Activated CD4-positive, alpha-beta T cell treated with anti-CD3 and anti-CD28 coated beads for 24 hours (primary cell): ENCODE results near the gene SNRPB.
"Not testable (repeated sequence)": the region's sequence is repeated elsewhere in the genome, so short reads cannot be mapped to it uniquely, and the experiment has no call there.

Experiments used
- DNase-seq, 2 donors: peaks; one replicate each; pipeline ENCODE4 v3.0.0-alpha.2; 2020; ENCODE audit warnings: low read depth in 2 of 2

The SNRPB gene

GRCh38 chr20:2470423-2471193 lies at the start of gene SNRPB:
SNRPB (minus strand) TSS chr20:2470789; CDS start chr20:2470690, 99 bp downstream.
- DNase-seq = peak; percentile 90 to 94

GRCh38 chr20:2519115-2519809 lies 48.7 kb upstream of the SNRPB start:
- DNase-seq = no peak

- no peak for DNase-seq
Measured at GRCh38 chr20:2518558-2518957, 48.0 kb upstream of the SNRPB start.

DNA sequence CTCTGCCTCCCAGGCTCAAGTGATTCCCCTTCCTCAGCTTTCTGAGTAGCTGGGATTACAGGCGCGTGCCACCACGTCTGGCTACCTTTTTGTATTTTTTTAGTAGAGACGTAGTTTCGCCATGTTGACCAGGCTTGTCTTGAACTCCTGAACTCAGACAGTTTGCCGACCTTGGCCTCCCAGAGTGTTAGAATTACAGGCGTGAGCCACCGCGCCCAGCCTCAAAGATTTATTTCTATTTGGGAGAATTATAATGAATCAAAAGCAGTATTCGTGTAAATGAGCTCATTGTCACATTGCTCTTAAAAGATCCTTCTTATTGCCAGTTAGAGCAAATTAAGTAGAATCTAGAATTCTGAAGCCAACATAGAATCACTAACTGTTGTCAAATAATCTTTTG lies 47.5 kb upstream of the SNRPB start:
- no peak for DNase-seq

- DNase-seq = no peak
Measured at GRCh38 chr20:2516399-2516798, 45.8 kb upstream of the SNRPB start.

- no peak for DNase-seq
Measured at GRCh38 chr20:2515203-2515602, 44.6 kb upstream of the SNRPB start.

DNA sequence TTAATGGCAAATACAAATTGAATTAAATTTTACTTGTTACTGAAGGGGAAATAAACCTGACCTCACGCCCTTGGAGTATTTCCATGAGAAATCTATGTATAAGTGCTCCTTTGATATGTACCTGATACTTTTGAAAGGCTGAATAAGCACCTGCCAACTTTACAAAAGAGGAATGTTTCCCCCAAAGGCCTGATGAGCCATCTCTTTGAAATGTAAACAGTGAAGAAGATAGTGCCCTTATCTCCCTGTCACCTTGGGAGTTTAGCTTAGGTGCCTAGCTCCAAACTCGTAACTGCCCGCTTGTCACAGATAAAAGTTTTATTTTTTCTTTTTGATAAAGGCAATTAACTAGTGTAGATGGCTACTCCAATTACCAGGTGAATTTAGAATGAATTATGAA lies 39.2 kb upstream of the SNRPB start:
- no peak for DNase-seq

GRCh38 chr20:2509468-2509781 lies 38.8 kb upstream of the SNRPB start:
- no peak for DNase-seq

DNA sequence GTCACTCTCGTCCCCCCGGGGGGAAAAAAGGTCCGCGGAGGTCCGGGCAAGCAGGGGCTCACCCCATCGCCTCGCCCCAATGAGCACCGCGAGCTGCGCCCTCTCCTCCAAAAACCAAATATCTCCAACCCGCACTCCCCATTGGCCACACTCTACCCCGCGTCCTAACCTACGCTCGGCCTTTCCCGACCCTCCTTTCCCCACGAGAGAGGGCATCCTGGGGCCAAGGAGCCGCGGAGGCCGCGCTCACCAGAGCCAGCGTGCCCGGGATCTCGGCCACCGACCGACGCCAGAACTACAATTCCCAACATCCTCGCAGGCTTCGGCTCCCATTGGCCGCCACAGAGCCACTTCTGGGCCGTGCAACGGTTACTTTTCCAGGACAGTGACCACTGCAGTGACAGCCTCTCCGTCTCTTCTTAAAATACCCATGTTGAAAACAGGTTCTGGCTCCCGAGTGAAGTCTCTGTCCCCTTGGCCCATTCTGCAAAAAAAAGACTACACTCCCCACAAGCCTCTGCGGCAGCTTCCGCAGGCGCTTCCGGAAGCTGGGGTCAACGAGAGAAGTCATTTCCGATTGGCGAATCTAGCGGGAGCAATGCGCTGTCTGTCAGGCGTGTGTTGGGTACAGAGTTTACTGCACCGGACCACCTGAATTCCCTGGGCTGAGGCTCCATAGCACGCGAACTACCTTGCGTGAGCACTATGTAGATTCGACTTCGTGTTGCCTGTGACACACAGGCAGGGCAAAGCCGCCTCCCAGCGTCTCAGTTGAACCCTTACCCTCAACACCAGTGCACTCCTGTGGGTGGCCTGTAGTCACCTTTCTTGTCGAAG lies 38.3 kb upstream of the SNRPB start, which contains the start of gene ZNF343:
Gene ZNF343 (minus strand): TSS at position 285 of the 837 bp plus-strand sequence. CDS start 15,020 bp downstream, outside the sequence.
- DNase-seq = peak; percentile 60 to 62

DNA sequence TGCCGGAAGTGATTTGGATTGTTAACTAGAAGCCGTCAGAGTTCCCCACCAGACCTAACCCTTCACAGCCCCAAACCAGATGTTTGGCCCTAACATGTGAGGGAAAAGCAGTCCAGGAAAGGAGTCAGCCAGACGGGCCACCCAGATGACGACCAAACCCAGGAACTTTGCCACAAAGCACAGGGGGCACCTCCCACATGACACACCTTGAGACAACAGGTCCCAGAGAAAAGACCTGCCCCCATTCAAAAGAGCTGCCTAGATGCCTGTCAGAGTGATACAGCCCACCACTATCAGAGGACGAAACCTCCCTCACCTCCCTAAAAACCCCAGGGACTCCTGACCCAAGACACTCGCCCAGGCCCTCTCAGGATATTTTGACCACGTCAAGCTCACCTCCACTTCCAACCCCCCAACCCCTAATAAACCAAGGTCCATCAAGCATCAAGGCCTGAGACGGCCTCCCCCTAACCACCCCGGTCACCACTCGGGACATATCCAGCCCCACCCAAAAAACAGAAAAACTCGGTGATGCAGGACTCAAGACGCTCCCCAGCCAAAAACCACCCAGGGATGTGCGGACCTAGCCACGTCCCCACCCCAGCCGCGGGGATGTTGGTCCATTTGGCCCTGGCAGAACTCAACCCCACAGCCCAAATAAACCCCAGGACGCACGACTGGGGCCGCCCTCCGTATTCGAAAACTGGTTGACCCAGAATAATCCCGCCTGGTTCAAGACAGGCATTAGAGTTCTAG lies 37.5 kb upstream of the SNRPB start:
- no peak for DNase-seq

- no peak for DNase-seq
Measured at GRCh38 chr20:2507464-2507863, 36.9 kb upstream of the SNRPB start.

DNA sequence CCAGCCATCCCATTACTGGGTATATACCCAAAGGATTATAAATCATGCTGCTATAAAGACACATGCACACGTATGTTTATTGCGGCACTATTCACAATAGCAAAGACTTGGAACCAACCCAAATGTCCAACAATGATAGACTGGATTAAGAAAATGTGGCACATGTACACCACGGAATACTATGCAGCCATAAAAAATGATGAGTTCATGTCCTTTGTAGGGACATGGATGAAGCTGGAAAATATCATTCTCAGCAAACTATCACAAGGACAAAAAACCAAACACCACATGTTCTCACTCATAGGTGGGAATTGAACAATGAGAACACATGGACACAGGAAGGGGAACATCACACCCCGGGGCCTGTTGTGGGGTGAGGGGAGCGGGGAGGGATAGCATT lies 35.8 kb upstream of the SNRPB start:
- not testable (repeated sequence) for DNase-seq

GRCh38 chr20:2504803-2505202 lies 34.2 kb upstream of the SNRPB start:
- not testable (repeated sequence) for DNase-seq

DNA sequence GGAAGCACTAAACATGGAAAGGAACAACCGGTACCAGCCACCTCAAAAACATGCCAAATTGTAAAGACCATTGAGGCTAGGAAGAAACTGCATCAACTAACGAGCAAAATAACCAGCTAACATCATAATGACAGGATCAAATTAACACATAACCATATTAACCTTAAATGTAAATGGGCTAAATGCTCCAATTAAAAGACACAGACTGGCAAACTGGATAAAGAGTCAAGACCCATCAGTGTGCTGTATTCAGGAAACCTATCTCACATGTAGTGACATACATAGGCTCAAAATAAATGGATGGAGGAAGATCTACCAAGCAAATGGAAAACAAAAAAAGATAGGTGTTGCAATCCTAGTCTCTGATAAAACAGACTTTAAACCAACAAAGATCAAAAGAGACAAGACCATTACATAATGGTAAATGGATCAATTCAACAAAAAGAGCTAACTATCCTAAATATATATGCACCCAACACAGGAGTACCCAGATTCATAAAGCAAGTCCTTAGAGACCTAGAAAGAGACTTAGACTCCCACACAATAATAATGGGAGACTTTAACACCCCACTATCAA lies 32.3 kb upstream of the SNRPB start:
- DNase-seq = not testable (repeated sequence)

- no peak for DNase-seq
Measured at GRCh38 chr20:2485661-2486060, 15.1 kb upstream of the SNRPB start.

GRCh38 chr20:2485080-2485479 lies 14.5 kb upstream of the SNRPB start:
- DNase-seq = no peak

DNA sequence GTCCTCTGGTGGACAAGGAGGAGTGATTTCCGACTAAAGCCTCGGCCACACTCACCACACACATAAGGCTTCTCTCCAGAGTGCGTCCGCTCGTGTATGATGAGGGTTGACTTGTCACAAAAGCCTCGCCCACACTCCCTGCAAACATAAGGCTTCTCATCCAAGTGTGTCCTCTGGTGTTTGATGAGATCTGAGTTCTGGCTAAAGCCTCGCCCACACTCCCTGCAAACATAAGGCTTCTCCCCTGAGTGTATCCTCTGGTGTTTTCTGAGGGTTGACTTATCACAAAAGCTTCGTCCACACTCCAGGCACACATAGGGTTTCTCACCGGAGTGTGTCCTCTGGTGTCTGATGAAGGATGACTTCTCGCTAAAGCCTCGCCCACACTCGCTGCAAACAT lies 12.9 kb upstream of the SNRPB start:
- DNase-seq = no peak

- no peak for DNase-seq
Measured at GRCh38 chr20:2480381-2480780, 9.8 kb upstream of the SNRPB start.

DNA sequence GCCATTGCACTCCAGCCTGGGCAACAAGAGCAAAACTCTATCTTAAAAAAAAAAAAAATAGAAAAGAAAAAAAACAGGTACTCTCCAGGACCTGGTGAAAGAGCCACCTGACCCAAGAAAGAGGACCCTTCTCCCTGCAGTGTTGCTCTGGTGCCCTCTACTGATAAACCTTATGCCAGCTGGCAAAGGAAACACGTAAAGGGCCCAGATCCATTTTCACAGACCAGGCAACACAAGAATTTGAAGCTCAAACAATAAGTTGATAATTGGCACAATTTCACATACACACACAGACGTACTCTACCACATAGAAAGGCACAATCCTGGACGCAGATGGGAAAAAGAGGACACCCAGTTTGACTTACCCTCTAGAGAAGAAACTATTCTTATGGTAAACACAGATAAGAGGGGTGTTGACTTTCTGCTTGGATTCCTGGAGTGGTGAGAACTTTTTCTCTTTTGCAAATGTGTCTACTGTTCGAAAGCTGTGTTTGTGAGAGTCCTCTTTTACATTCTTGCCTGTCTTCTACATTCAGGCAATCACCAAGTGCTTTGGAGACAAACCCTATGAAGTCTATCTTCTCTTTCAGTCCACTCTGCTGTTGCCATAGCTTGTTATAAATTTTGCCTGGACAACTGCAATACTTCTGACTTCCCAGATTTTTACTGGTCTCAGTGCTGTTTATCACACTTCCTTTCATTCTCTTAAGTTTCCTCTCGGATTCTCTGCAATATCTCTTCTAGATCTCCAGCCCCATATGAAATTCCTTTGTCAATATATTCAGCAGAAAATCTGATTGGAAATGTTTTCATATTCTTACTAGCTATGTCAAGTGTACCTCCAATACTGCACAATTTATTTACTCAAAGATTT lies 6.4 kb upstream of the SNRPB start:
- DNase-seq = no peak
